Measurements from ENCODE around the gene B9D1. TPM values are rescaled to one million over a fixed set of nuclear protein-coding genes. Genes with fewer than 3 reads are reported as not detected.
A peak's percentile ranks its signal among the peaks of the same experiment; 100 is the strongest.

B9D1 gene
- total and polyA plus RNA-seq, 2 of the 13 experiments (the other 11 are each of a cell fraction or from before 2014, with no cell fraction given): 27.7 to 31.1 TPM

DNA sequence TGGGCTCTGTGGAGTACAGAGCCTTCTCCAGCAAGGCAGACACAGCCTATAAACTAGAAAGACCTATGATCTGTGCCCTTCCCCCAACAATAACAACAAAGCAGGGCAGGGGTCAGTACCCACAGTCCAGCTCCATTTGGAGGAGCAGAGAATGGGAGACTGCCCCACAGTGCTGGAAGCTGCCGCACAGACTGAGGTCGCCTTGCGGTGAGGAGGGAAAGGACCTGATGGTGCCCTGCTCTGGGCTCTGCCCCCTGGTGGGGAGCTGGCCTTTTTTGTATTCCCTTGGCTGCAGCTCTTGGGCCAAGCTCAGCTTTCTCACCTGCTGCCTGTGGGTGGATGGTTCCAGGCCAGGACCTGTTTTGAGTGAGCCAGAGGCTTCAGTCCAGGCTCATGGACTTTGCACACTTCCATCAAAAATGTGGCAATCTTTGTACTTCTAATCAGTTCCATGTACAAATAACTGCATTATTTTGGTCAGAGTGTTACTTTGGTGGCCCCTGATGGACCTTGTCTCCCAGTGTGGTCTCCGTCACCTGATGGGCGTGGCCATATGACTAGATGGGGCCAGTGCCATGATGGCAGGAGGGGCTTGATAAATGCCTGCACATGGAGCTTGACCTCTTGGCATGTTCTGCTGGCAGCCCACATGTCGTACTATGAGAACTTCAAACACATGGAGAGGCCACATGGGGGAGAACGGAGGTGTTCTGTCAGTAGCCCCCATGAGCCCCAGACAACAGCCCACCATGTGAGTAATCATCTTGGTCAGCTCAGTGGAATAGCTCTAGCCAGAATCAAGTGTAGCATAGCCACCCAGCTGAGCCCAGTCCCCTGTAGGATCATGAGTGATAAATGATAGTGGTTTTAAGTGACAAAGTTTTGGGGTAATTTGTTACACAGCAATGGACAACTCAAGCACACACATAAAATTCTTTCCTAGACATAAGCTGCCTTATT, 24.2 kb downstream of the B9D1 start (continued):
- TF ChIP-seq, protein P1, sequence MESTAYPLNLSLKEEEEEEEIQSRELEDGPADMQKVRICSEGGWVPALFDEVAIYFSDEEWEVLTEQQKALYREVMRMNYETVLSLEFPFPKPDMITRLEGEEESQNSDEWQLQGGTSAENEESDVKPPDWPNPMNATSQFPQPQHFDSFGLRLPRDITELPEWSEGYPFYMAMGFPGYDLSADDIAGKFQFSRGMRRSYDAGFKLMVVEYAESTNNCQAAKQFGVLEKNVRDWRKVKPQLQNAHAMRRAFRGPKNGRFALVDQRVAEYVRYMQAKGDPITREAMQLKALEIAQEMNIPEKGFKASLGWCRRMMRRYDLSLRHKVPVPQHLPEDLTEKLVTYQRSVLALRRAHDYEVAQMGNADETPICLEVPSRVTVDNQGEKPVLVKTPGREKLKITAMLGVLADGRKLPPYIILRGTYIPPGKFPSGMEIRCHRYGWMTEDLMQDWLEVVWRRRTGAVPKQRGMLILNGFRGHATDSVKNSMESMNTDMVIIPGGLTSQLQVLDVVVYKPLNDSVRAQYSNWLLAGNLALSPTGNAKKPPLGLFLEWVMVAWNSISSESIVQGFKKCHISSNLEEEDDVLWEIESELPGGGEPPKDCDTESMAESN (CRISPR knock-in tag; conservative IDR thresholded peaks at IDR 0.05): peak; percentile 81
- TF ChIP-seq PITX1 (CRISPR knock-in tag; IDR thresholded peaks at IDR 0.05): peak; percentile 79
- TF ChIP-seq ZNF709 (CRISPR knock-in tag; IDR thresholded peaks at IDR 0.05): 0 out of 2 replicates have a peak, but pooled peaks have one; percentile 30
- no peak for TF ChIP-seq CCAR2 (optimal IDR thresholded peaks at IDR 0.05; ENCODE audit: low read depth, low read length)
- TF ChIP-seq KLF12 (CRISPR knock-in tag; IDR thresholded peaks at IDR 0.05; ENCODE audit: borderline replicate concordance): peak; percentile 86
- no peak for TF ChIP-seq ZNF720 (CRISPR knock-in tag; IDR thresholded peaks at IDR 0.05)
- peak; percentile 45 for TF ChIP-seq SP4 (CRISPR knock-in tag; IDR thresholded peaks at IDR 0.05)
- TF ChIP-seq FOXO1 (CRISPR knock-in tag; IDR thresholded peaks at IDR 0.05): no peak; the same call in 1 of the 2 replicates
- TF ChIP-seq TFE3 (CRISPR knock-in tag; IDR thresholded peaks at IDR 0.05): peak; percentile 67
- peak; percentile 94 for TF ChIP-seq RAD21 (CRISPR knock-in tag; IDR thresholded peaks at IDR 0.05)
- peak; percentile 60; the same call in 1 of the 2 replicates for TF ChIP-seq ZBTB37 (CRISPR knock-in tag; IDR thresholded peaks at IDR 0.05)
- no peak for TF ChIP-seq ZNF577 (CRISPR knock-in tag; IDR thresholded peaks at IDR 0.05; ENCODE audit: borderline replicate concordance, low read depth)
- TF ChIP-seq ZNF235 (CRISPR knock-in tag; IDR thresholded peaks at IDR 0.05; ENCODE audit: borderline replicate concordance): no peak
- TF ChIP-seq NR3C1 (CRISPR knock-in tag; IDR thresholded peaks at IDR 0.05): no peak
- TF ChIP-seq KDM2A (CRISPR knock-in tag; IDR thresholded peaks at IDR 0.05; ENCODE audit: borderline replicate concordance, low read depth): peak; percentile 86
- peak; percentile 58; the same call in 1 of the 2 replicates for TF ChIP-seq ARNT2 (CRISPR knock-in tag; IDR thresholded peaks at IDR 0.05; ENCODE audit: low read depth)
- TF ChIP-seq ATM (IDR thresholded peaks at IDR 0.05; ENCODE audit: borderline replicate concordance): no peak
- peak; percentile 50; the same call in 1 of the 2 replicates for TF ChIP-seq JUND (CRISPR knock-in tag; IDR thresholded peaks at IDR 0.05)
- TF ChIP-seq YEATS4 (CRISPR knock-in tag; IDR thresholded peaks at IDR 0.05; ENCODE audit: borderline replicate concordance): peak; percentile 76
- TF ChIP-seq GRHL1 (CRISPR knock-in tag; conservative IDR thresholded peaks at IDR 0.05): no peak
- no peak for TF ChIP-seq ZNF34 (CRISPR knock-in tag; IDR thresholded peaks at IDR 0.05; ENCODE audit: borderline replicate concordance)
- TF ChIP-seq, protein P2, sequence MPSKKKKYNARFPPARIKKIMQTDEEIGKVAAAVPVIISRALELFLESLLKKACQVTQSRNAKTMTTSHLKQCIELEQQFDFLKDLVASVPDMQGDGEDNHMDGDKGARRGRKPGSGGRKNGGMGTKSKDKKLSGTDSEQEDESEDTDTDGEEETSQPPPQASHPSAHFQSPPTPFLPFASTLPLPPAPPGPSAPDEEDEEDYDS (CRISPR knock-in tag; IDR thresholded peaks at IDR 0.05): peak; percentile 18; the same call in 1 of the 2 replicates
